A549 (cell line): Measurements from ENCODE around the gene GATA2.

Experiments
- FOSL2 ChIP-seq, 2 experiments: fragments of 450-650 bp in 1 of 2; fragments of >200 bp in 1 of 2; sonication (Bioruptor Twin) in 1 of 2; formaldehyde crosslinking; IDR thresholded peaks; 2 replicates each; pipeline versions ENCODE4 v1.5.0 to v1.6.1; 2016 to 2020; ENCODE audit warnings: mild to moderate bottlenecking in 1 of 2, moderate library complexity in 1 of 2
- NR3C1 ChIP-seq: fragments of >200 bp; sonication (Bioruptor Twin); formaldehyde crosslinking; IDR thresholded peaks from 3 replicates; pipeline ENCODE4 v1.6.1; 2017

DNA sequence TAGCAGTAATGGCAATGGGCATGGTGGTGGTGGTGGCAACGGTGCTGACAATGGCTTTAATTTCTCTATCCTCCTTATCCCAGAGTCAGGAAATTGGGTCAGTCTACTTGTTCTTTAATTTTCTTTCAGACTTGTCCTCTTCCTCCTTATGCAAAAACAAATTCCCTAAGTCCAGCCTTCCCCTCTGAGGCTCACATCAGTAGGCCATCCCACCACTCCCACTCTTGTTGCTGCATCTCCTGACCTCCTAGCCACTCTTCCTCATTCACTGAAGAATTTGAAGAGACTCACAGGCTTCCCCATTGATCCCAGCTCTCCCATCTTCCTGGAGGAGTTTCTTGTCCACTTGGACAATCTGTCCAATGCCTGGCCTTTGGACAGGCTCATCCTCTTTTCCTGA lies 46.2 kb downstream of the GATA2 start:
- TF ChIP-seq FOSL2 (IDR thresholded peaks at IDR 0.05) (no peak), FOSL2 (CRISPR knock-in tag; IDR thresholded peaks at IDR 0.05) (no peak), NR3C1 (no peak)
